Ishikawa (cell line): Measurements from ENCODE around the gene HLX.

Experiments
- CEBPB ChIP-seq: IDR thresholded peaks from 2 replicates; pipeline ENCODE4 v1.6.1; 2012
- CREB1 ChIP-seq: IDR thresholded peaks from 2 replicates; pipeline ENCODE4 v1.6.1; 2012; ENCODE audit warnings: low read depth
- EP300 ChIP-seq: IDR thresholded peaks from 2 replicates; pipeline ENCODE4 v1.6.1; 2012; ENCODE audit warnings: borderline replicate concordance
- NFIC ChIP-seq: IDR thresholded peaks from 2 replicates; pipeline ENCODE4 v1.6.1; 2012
- TAF1 ChIP-seq: IDR thresholded peaks from 2 replicates; pipeline ENCODE4 v1.6.1; 2012; ENCODE audit warnings: low read depth, mild to moderate bottlenecking
- TF ChIP-seq, protein P1 (sequence below): IDR thresholded peaks from 2 replicates; pipeline ENCODE4 v1.6.1; 2012
- TF ChIP-seq, protein P2 (sequence below): IDR thresholded peaks from 2 replicates; pipeline ENCODE4 v1.6.1; 2012; ENCODE audit warnings: low read depth, mild to moderate bottlenecking

DNA sequence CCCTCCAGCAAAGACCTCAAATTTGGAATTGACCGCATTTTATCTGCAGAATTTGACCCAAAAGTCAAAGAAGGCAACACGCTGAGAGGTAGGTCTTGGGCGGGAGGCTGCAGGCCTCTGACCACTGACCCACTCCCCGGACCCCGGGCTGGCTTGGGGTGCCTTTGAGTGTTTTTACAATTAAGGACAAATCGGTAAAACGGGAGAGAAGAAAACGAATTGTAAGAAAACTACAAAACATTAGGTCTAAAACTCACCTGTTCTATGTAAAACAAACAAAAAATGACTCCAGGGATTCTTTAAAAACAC is 1.1 kb downstream of the HLX start:
- TF ChIP-seq CEBPB (no peak), EP300 (no peak), NFIC (no peak), CREB1 (no peak), TAF1 (no peak)
- TF ChIP-seq, protein P1, sequence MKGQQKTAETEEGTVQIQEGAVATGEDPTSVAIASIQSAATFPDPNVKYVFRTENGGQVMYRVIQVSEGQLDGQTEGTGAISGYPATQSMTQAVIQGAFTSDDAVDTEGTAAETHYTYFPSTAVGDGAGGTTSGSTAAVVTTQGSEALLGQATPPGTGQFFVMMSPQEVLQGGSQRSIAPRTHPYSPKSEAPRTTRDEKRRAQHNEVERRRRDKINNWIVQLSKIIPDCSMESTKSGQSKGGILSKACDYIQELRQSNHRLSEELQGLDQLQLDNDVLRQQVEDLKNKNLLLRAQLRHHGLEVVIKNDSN: no peak
- TF ChIP-seq, protein P2, sequence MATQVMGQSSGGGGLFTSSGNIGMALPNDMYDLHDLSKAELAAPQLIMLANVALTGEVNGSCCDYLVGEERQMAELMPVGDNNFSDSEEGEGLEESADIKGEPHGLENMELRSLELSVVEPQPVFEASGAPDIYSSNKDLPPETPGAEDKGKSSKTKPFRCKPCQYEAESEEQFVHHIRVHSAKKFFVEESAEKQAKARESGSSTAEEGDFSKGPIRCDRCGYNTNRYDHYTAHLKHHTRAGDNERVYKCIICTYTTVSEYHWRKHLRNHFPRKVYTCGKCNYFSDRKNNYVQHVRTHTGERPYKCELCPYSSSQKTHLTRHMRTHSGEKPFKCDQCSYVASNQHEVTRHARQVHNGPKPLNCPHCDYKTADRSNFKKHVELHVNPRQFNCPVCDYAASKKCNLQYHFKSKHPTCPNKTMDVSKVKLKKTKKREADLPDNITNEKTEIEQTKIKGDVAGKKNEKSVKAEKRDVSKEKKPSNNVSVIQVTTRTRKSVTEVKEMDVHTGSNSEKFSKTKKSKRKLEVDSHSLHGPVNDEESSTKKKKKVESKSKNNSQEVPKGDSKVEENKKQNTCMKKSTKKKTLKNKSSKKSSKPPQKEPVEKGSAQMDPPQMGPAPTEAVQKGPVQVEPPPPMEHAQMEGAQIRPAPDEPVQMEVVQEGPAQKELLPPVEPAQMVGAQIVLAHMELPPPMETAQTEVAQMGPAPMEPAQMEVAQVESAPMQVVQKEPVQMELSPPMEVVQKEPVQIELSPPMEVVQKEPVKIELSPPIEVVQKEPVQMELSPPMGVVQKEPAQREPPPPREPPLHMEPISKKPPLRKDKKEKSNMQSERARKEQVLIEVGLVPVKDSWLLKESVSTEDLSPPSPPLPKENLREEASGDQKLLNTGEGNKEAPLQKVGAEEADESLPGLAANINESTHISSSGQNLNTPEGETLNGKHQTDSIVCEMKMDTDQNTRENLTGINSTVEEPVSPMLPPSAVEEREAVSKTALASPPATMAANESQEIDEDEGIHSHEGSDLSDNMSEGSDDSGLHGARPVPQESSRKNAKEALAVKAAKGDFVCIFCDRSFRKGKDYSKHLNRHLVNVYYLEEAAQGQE: no peak
